Mesenchymal stem cell (in vitro differentiated cells and primary cell): Measurements from ENCODE around the gene VPS41.

Experiments used
- DNase-seq: peaks from one replicate; pipeline ENCODE4 v3.0.0-alpha.2; 2013
- H2AFZ ChIP-seq: one replicate; pipeline ENCODE4 v1.6.1; 2013; ENCODE audit warnings: low read depth, mild to moderate bottlenecking, control low read depth, inconsistent platforms, low read length, moderate library complexity
- H2AK5ac ChIP-seq: 2 replicates; pipeline ENCODE4 v1.6.1; 2013; ENCODE audit warnings: low read length, moderate library complexity, mild to moderate bottlenecking, inconsistent platforms; ENCODE audit not compliant: severe bottlenecking
- H2BK120ac ChIP-seq: one replicate; pipeline ENCODE4 v1.6.1; 2013; ENCODE audit warnings: low read depth, mild to moderate bottlenecking, inconsistent platforms, low read length, moderate library complexity
- H2BK12ac ChIP-seq, 2 experiments: one replicate each; pipeline ENCODE4 v1.6.1; 2013; ENCODE audit warnings: inconsistent platforms in 2 of 2, low read length in 2 of 2, mild to moderate bottlenecking in 2 of 2, moderate library complexity in 2 of 2, control low read depth in 1 of 2
- H2BK15ac ChIP-seq: one replicate; pipeline ENCODE4 v1.6.1; 2013; ENCODE audit warnings: mild to moderate bottlenecking, low read depth, inconsistent platforms; ENCODE audit not compliant: poor library complexity, severe bottlenecking
- H2BK5ac ChIP-seq: 2 replicates; pipeline ENCODE4 v1.6.1; 2013; ENCODE audit warnings: low read depth, mild to moderate bottlenecking, low read length, control low read depth, inconsistent platforms; ENCODE audit not compliant: poor library complexity, severe bottlenecking
- H3K14ac ChIP-seq, 2 experiments: one replicate each; pipeline ENCODE4 v1.6.1; 2013; ENCODE audit warnings: inconsistent platforms in 2 of 2, low read length in 2 of 2, control low read depth in 1 of 2, mild to moderate bottlenecking in 1 of 2, moderate library complexity in 1 of 2
- H3K18ac ChIP-seq, 2 experiments: one replicate each; pipeline ENCODE4 v1.6.1; 2013; ENCODE audit warnings: inconsistent platforms in 2 of 2, low read length in 2 of 2, control low read depth in 1 of 2, low read depth in 1 of 2, mild to moderate bottlenecking in 1 of 2
- H3K23ac ChIP-seq, 2 experiments: one replicate each; pipeline ENCODE4 v1.6.1; 2013; ENCODE audit warnings: inconsistent platforms in 2 of 2, low read length in 2 of 2, mild to moderate bottlenecking in 2 of 2, moderate library complexity in 2 of 2, control low read depth in 1 of 2
- H3K27ac ChIP-seq: 2 replicates; pipeline ENCODE4 v1.5.1; 2013; ENCODE audit warnings: mild to moderate bottlenecking, moderate library complexity, low read length, control low read depth, inconsistent platforms; ENCODE audit not compliant: poor library complexity, severe bottlenecking
- H3K27me3 ChIP-seq, 2 experiments: 2 replicates each; pipeline versions ENCODE4 v1.6.1 to v1.7.0; 2013; ENCODE audit warnings: low read length in 2 of 2, mild to moderate bottlenecking in 2 of 2, moderate library complexity in 2 of 2, control low read depth in 1 of 2, inconsistent platforms in 1 of 2; ENCODE audit not compliant: control insufficient read depth in 1 of 2, insufficient read depth in 1 of 2
- H3K36me3 ChIP-seq, 2 experiments: 2 replicates each; pipeline versions ENCODE4 v1.6.1 to v1.7.0; 2013; ENCODE audit warnings: low read length in 2 of 2, control low read depth in 1 of 2, inconsistent platforms in 1 of 2, low read depth in 1 of 2, mild to moderate bottlenecking in 1 of 2; ENCODE audit not compliant: insufficient read depth in 2 of 2, control insufficient read depth in 1 of 2
- H3K4ac ChIP-seq, 2 experiments: one replicate each; pipeline ENCODE4 v1.6.1; 2013; ENCODE audit warnings: inconsistent platforms in 2 of 2, low read length in 2 of 2, mild to moderate bottlenecking in 2 of 2, moderate library complexity in 2 of 2, control low read depth in 1 of 2, low read depth in 1 of 2
- H3K4me1 ChIP-seq: 2 replicates; pipeline ENCODE4 v1.6.1; 2013; ENCODE audit warnings: low read depth, low read length, control low read depth; ENCODE audit not compliant: control insufficient read depth, insufficient read depth
- H3K4me2 ChIP-seq: 2 replicates; pipeline ENCODE4 v1.6.1; 2013; ENCODE audit warnings: low read length, mild to moderate bottlenecking, inconsistent platforms; ENCODE audit not compliant: poor library complexity, severe bottlenecking
- H3K4me3 ChIP-seq, 2 experiments: 2 replicates each; pipeline versions ENCODE4 v1.5.1 to v1.7.0; 2013; ENCODE audit warnings: low read length in 2 of 2, mild to moderate bottlenecking in 2 of 2, control low read depth in 1 of 2, low read depth in 1 of 2; ENCODE audit not compliant: insufficient read depth in 1 of 2
- H3K79me1 ChIP-seq: replicated peaks from 2 replicates; pipeline ENCODE4 v1.6.1; 2013; ENCODE audit warnings: mild to moderate bottlenecking, control low read depth, low read length, inconsistent platforms; ENCODE audit not compliant: poor library complexity, severe bottlenecking
- H3K9ac ChIP-seq: 2 replicates; pipeline ENCODE4 v1.7.0; 2013; ENCODE audit warnings: mild to moderate bottlenecking, low read length, moderate library complexity
- H3K9me3 ChIP-seq: 2 replicates; pipeline ENCODE4 v1.7.0; 2013; ENCODE audit warnings: mild to moderate bottlenecking, low read length; ENCODE audit not compliant: control insufficient read depth
- H4K8ac ChIP-seq: one replicate; pipeline ENCODE4 v1.6.1; 2013; ENCODE audit warnings: inconsistent platforms, mild to moderate bottlenecking, low read length, moderate library complexity
- H4K91ac ChIP-seq: one replicate; pipeline ENCODE4 v1.6.1; 2013; ENCODE audit warnings: mild to moderate bottlenecking, low read length, inconsistent platforms
- WGBS: methylation state at CpG from one replicate; pipeline ENCODE4 v1.1.7; 2013; ENCODE audit warnings: mixed read lengths; 5-methylcytosine and 5-hydroxymethylcytosine counted together

Gene VPS41

GRCh38 chr7:38798552-38799267 is 110.3 kb downstream of the VPS41 start:
- WGBS = 90% methylated on average over 5 of the region's 7 CpGs
- Histone ChIP-seq H3K9ac (no peak overlapping the region), H3K4me1 (no peaks in the 10 kb centered on the region)

GRCh38 chr7:38796626-38797501 is 112.1 kb downstream of the VPS41 start:
- no peak overlapping the region for H2AK5ac ChIP-seq
- no peak overlapping the region for H3K4me2 ChIP-seq
- WGBS = no CpG with 5 or more reads among the region's 8 CpGs
- H3K9ac ChIP-seq = peak overlapping the region; percentile 44
- H3K9me3 ChIP-seq = no peaks in the 10 kb centered on the region
- H3K4me3 ChIP-seq = no peak overlapping the region
- H3K23ac ChIP-seq = no peak overlapping the region
- peaks cover 2 to 20% of the 10 kb centered on the region in 2 experiments for H3K36me3 ChIP-seq
- no peak overlapping the region for H2BK12ac ChIP-seq
- no peaks in the 10 kb centered on the region for H3K27me3 ChIP-seq
- no peak overlapping the region for H3K27ac ChIP-seq
- no peak overlapping the region for H2AFZ ChIP-seq
- no peak overlapping the region for H2BK5ac ChIP-seq
- H3K4me1 ChIP-seq = no peaks in the 10 kb centered on the region
- no peak overlapping the region for H2BK15ac ChIP-seq
- no peak overlapping the region for H3K18ac ChIP-seq
- peak; percentile 66 for DNase-seq
- no peak overlapping the region for H4K91ac ChIP-seq
- H3K14ac ChIP-seq = no peak overlapping the region
- no peak overlapping the region for H4K8ac ChIP-seq
- H3K79me1 ChIP-seq = peaks cover 14% of the 10 kb centered on the region
- H2BK120ac ChIP-seq = no peak overlapping the region
- H3K4ac ChIP-seq = no peak overlapping the region

More at GRCh38 chr7:38798552-38799267, 110.3 kb downstream of the VPS41 start:
- Histone ChIP-seq H2BK15ac (no peak overlapping the region), H3K18ac (no peak overlapping the region), H3K14ac (no peak overlapping the region), H3K27ac (no peak overlapping the region), H3K27me3 (no peaks in the 10 kb centered on the region), H2BK12ac (no peak overlapping the region), H2BK120ac (no peak overlapping the region), H4K91ac (no peak overlapping the region), H4K8ac (no peak overlapping the region), H3K36me3 (peaks cover 0 to 9% of the 10 kb centered on the region in 2 experiments), H3K4me2 (no peak overlapping the region), H2BK5ac (no peak overlapping the region), H3K23ac (no peak overlapping the region), H3K4me3 (no peak overlapping the region), H2AFZ (no peak overlapping the region), H2AK5ac (peak overlapping the region; percentile 49), H3K79me1 (peaks cover 8% of the 10 kb centered on the region), H3K4ac (no peak overlapping the region), H3K9me3 (no peaks in the 10 kb centered on the region)
- DNase-seq = no peak

GRCh38 chr7:38795593-38795992 is 113.4 kb downstream of the VPS41 start:
- H2BK5ac ChIP-seq = no peak overlapping the region
- H2AFZ ChIP-seq = no peak overlapping the region
- H3K4me2 ChIP-seq = no peak overlapping the region
- H2BK15ac ChIP-seq = no peak overlapping the region
- no peak overlapping the region for H3K23ac ChIP-seq
- H2BK12ac ChIP-seq = no peak overlapping the region
- H3K4me1 ChIP-seq = no peaks in the 10 kb centered on the region
- H2AK5ac ChIP-seq = no peak overlapping the region
- H4K91ac ChIP-seq = no peak overlapping the region
- H3K4ac ChIP-seq = no peak overlapping the region
- no peak overlapping the region for H3K4me3 ChIP-seq
- no peak overlapping the region for H3K27ac ChIP-seq
- DNase-seq = no peak
- H3K79me1 ChIP-seq = peaks cover 11% of the 10 kb centered on the region
- H3K14ac ChIP-seq = no peak overlapping the region
- H3K9ac ChIP-seq = peak overlapping the region; percentile 22
- WGBS = 92% methylated on average over 1 of the region's 2 CpGs
- peaks cover 6 to 30% of the 10 kb centered on the region in 2 experiments for H3K36me3 ChIP-seq
- H2BK120ac ChIP-seq = no peak overlapping the region
- no peak overlapping the region for H3K18ac ChIP-seq
- no peaks in the 10 kb centered on the region for H3K27me3 ChIP-seq
- no peaks in the 10 kb centered on the region for H3K9me3 ChIP-seq
- no peak overlapping the region for H4K8ac ChIP-seq

- H3K4ac ChIP-seq = no peak overlapping the region
- no peak overlapping the region for H4K8ac ChIP-seq
- no peak overlapping the region for H3K4me2 ChIP-seq
- no peak overlapping the region for H3K14ac ChIP-seq
- no peak overlapping the region for H2AFZ ChIP-seq
- H2BK12ac ChIP-seq = no peak overlapping the region
- H2BK120ac ChIP-seq = no peak overlapping the region
- no peak overlapping the region for H2AK5ac ChIP-seq
- no peaks in the 10 kb centered on the region for H3K9me3 ChIP-seq
- no peaks in the 10 kb centered on the region for H3K4me1 ChIP-seq
- no peak overlapping the region for H3K9ac ChIP-seq
- peaks cover 14 to 16% of the 10 kb centered on the region in 2 experiments for H3K36me3 ChIP-seq
- H3K27me3 ChIP-seq = no peaks in the 10 kb centered on the region
- H3K79me1 ChIP-seq = peaks cover 9% of the 10 kb centered on the region
- no peak overlapping the region for H2BK5ac ChIP-seq
- DNase-seq = no peak
- no peak overlapping the region for H3K27ac ChIP-seq
- H3K18ac ChIP-seq = no peak overlapping the region
- no peak overlapping the region for H3K23ac ChIP-seq
- H2BK15ac ChIP-seq = no peak overlapping the region
- H3K4me3 ChIP-seq = no peak overlapping the region
- no peak overlapping the region for H4K91ac ChIP-seq
Measured at GRCh38 chr7:38781991-38782390, 127.0 kb downstream of the VPS41 start.
